CD4-positive, CD25-positive, alpha-beta regulatory T cell (primary cell): ENCODE measurements around the gene SLF1. TPM values are rescaled to one million over a fixed set of nuclear protein-coding genes. Genes with fewer than 3 reads are reported as not detected.
A peak's percentile ranks its signal among the peaks of the same experiment; 100 is the strongest.

Experiments
- ATAC-seq, 2 donors: fragments of 150-1000 bp; cut with Tn5 transposase; one replicate each; pipeline ENCODE4 v1.10.0; 2021; ENCODE audit warnings: low read depth in 2 of 2, moderate number of reproducible peaks in 2 of 2, moderate library complexity in 1 of 2
- DNase-seq, 3 donors: peaks; one replicate each; pipeline versions ENCODE4 v3.0.0 to v3.0.0-alpha.2; 2012 to 2022; ENCODE audit warnings: mixed read lengths in 1 of 3
- H3K27ac ChIP-seq: one replicate; pipeline ENCODE4 v1.7.0; 2013; ENCODE audit warnings: mild to moderate bottlenecking, low read length; ENCODE audit not compliant: insufficient read depth, poor library complexity, severe bottlenecking
- H3K27me3 ChIP-seq: one replicate; pipeline ENCODE4 v1.7.0; 2013; ENCODE audit warnings: low read length; ENCODE audit not compliant: control insufficient read depth, insufficient read depth
- H3K36me3 ChIP-seq: one replicate; pipeline ENCODE4 v1.7.0; 2013; ENCODE audit warnings: mild to moderate bottlenecking, low read length, moderate library complexity; ENCODE audit not compliant: control insufficient read depth, insufficient read depth
- H3K4me1 ChIP-seq: 2 replicates; pipeline ENCODE4 v1.7.0; 2013; ENCODE audit warnings: mild to moderate bottlenecking, low read length; ENCODE audit not compliant: insufficient read depth, control insufficient read depth, poor library complexity, severe bottlenecking
- H3K4me3 ChIP-seq: one replicate; pipeline ENCODE4 v1.7.0; 2013; ENCODE audit warnings: low read depth, mild to moderate bottlenecking, low read length, moderate library complexity
- H3K9me3 ChIP-seq, 2 experiments: 1 replicate in 1 of 2; 2 replicates in 1 of 2; pipeline ENCODE4 v1.7.0; 2013; ENCODE audit warnings: low read length in 2 of 2, mild to moderate bottlenecking in 1 of 2, moderate library complexity in 1 of 2; ENCODE audit not compliant: control insufficient read depth in 2 of 2
- H3K27ac Mint-ChIP-seq, 3 donors: one replicate each; pipeline ENCODE4 v1.8.0; 2020 to 2022; ENCODE audit warnings: mild to moderate bottlenecking in 3 of 3, mixed read lengths in 3 of 3, moderate library complexity in 2 of 3
- H3K27me3 Mint-ChIP-seq: one replicate; pipeline ENCODE4 v1.8.0; 2022; ENCODE audit warnings: mild to moderate bottlenecking, mixed read lengths
- H3K36me3 Mint-ChIP-seq: one replicate; pipeline ENCODE4 v1.8.0; 2020; ENCODE audit warnings: mixed read lengths
- H3K4me1 Mint-ChIP-seq, 4 donors: one replicate each; pipeline ENCODE4 v1.8.0; 2020 to 2022; ENCODE audit warnings: mixed read lengths in 4 of 4, mild to moderate bottlenecking in 1 of 4
- H3K4me3 Mint-ChIP-seq, 4 donors: one replicate each; pipeline ENCODE4 v1.8.0; 2020 to 2022; ENCODE audit warnings: mild to moderate bottlenecking in 4 of 4, mixed read lengths in 4 of 4, moderate library complexity in 3 of 4
- H3K9me3 Mint-ChIP-seq, 7 donors: one replicate each; pipeline ENCODE4 v1.8.0; 2020 to 2022; ENCODE audit warnings: mixed read lengths in 7 of 7, mild to moderate bottlenecking in 3 of 7, moderate library complexity in 2 of 7
- polyA plus RNA-seq, 4 donors: library from polyadenylated mRNA; unstranded; fragments of 300-500 nt; fragmentation: Illumina TruSeq; gene quantifications; one replicate each; pipeline ENCODE4 v1.2.3, GENCODE V29; 2021
- total RNA-seq: library from RNA; stranded (reverse); gene quantifications from one replicate; pipeline ENCODE4 v1.2.3, GENCODE V29; 2022

SLF1 gene
- total and polyA plus RNA-seq, 5 donors from 2014 or later = 6.7 to 16.5 (median 7.1) TPM

GRCh38 chr5:94632024-94632423 is 13.6 kb downstream of the SLF1 start:
- peaks cover 0 to 12% of the 10 kb centered on the region in 2 experiments for H3K9me3 ChIP-seq
- H3K4me1 ChIP-seq = peaks cover 5% of the 10 kb centered on the region
- no peak overlapping the region for H3K27ac ChIP-seq
- H3K27me3 ChIP-seq = no peaks in the 10 kb centered on the region
- Mint-ChIP-seq H3K27me3 (no peaks in the 10 kb centered on the region), H3K4me1 (peaks cover 23 to 34% (median 26%) of the 10 kb centered on the region in 4 donors), H3K36me3 (peaks cover 58% of the 10 kb centered on the region), H3K4me3 (no peak overlapping the region), H3K9me3 (peaks cover 0 to 18% (median 0%) of the 10 kb centered on the region in 7 donors), H3K27ac (peak overlapping the region in 1 of 3 donors; percentile 41)
- ATAC-seq = no peak
- H3K36me3 ChIP-seq = peaks cover 33% of the 10 kb centered on the region
- no peak for DNase-seq
- no peak overlapping the region for H3K4me3 ChIP-seq

DNA sequence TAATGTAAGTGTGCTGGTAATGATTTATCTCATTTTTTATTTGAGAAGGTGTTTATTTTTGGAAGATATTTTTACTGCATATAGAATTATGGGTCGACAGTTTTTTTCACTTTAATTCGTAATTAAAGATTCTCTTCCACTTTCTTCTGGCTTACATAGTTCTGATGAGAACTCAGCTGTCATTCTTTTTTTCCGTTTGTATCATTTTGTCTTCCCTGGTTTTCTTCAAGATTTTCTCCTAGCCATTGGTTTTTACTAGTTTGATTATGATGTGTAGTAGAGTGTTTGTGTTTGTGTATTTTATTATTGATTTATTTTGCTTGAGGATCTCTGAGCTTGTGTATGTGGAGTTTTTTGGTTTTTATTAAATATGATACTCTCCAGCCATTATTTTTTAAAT is 21.7 kb downstream of the SLF1 start:
- no peaks in the 10 kb centered on the region for H3K4me1 ChIP-seq
- no peaks in the 10 kb centered on the region for H3K27me3 ChIP-seq
- no peak overlapping the region for H3K27ac ChIP-seq
- peaks cover 48% of the 10 kb centered on the region for H3K36me3 ChIP-seq
- ATAC-seq = no peak
- DNase-seq = no peak
- no peak overlapping the region for H3K4me3 ChIP-seq
- Mint-ChIP-seq H3K36me3 (peaks cover 72% of the 10 kb centered on the region), H3K27ac (no peak overlapping the region), H3K4me3 (no peak overlapping the region), H3K9me3 (peaks cover 2 to 36% (median 9%) of the 10 kb centered on the region in 7 donors), H3K4me1 (peaks cover 13 to 34% (median 21%) of the 10 kb centered on the region in 4 donors), H3K27me3 (no peaks in the 10 kb centered on the region)
- H3K9me3 ChIP-seq = peaks cover 10 to 26% of the 10 kb centered on the region in 2 experiments

GRCh38 chr5:94645053-94645452 is 26.6 kb downstream of the SLF1 start:
- DNase-seq (no peak), ATAC-seq (no peak)
- Histone ChIP-seq H3K27ac (no peak overlapping the region), H3K36me3 (peaks cover 24% of the 10 kb centered on the region), H3K27me3 (no peaks in the 10 kb centered on the region), H3K4me3 (no peak overlapping the region), H3K4me1 (no peaks in the 10 kb centered on the region), H3K9me3 (peaks cover 8% of the 10 kb centered on the region in 2 experiments)
- Mint-ChIP-seq H3K27ac (no peak overlapping the region), H3K4me1 (peaks cover 7 to 23% (median 10%) of the 10 kb centered on the region in 4 donors), H3K9me3 (peaks cover 2 to 9% (median 4%) of the 10 kb centered on the region in 7 donors), H3K36me3 (peaks cover 51% of the 10 kb centered on the region), H3K27me3 (no peaks in the 10 kb centered on the region), H3K4me3 (no peak overlapping the region)

GRCh38 chr5:94646758-94647157 is 28.3 kb downstream of the SLF1 start:
- H3K4me1 ChIP-seq = no peaks in the 10 kb centered on the region
- H3K27me3 ChIP-seq = no peaks in the 10 kb centered on the region
- no peaks in the 10 kb centered on the region for H3K9me3 ChIP-seq
- DNase-seq (no peak), ATAC-seq (no peak)
- no peak overlapping the region for H3K27ac ChIP-seq
- H3K9me3 Mint-ChIP-seq = peaks cover 0 to 1% (median 0%) of the 10 kb centered on the region in 7 donors
- H3K4me1 Mint-ChIP-seq = peaks cover 4 to 14% (median 9%) of the 10 kb centered on the region in 4 donors
- H3K36me3 ChIP-seq = peaks cover 11% of the 10 kb centered on the region
- no peak overlapping the region for H3K4me3 Mint-ChIP-seq
- H3K4me3 ChIP-seq = no peak overlapping the region
- H3K36me3 Mint-ChIP-seq = peaks cover 34% of the 10 kb centered on the region
- H3K27me3 Mint-ChIP-seq = no peaks in the 10 kb centered on the region
- H3K27ac Mint-ChIP-seq = no peak overlapping the region

DNA sequence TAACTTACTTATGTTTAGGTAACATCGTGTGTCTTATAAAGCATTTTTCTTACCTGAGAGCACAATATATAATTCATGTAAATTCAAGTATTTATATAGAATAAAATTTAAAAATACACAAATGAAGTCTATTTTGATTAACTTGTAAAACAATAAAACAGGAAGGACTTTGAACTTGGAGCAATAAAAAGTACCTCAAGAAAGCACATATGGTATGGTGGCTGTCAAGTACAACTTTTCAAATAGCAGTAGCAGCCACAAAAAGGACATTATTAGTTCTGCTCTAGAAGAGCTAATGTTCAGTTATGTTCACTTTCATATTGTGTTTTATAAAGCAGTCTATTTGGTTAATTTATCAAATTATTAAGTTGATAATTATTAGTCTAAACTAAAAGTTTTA is 31.4 kb downstream of the SLF1 start:
- no peaks in the 10 kb centered on the region for H3K4me1 ChIP-seq
- Mint-ChIP-seq H3K36me3 (peaks cover 37% of the 10 kb centered on the region), H3K9me3 (peaks cover 0 to 6% (median 1%) of the 10 kb centered on the region in 7 donors)

GRCh38 chr5:94658272-94658671 is 39.8 kb downstream of the SLF1 start:
- no peaks in the 10 kb centered on the region for H3K27me3 Mint-ChIP-seq
- H3K9me3 ChIP-seq = peaks cover 19 to 25% of the 10 kb centered on the region in 2 experiments
- ATAC-seq (no peak), DNase-seq (no peak)
- H3K27ac Mint-ChIP-seq = no peak overlapping the region
- no peak overlapping the region for H3K4me3 Mint-ChIP-seq
- no peak overlapping the region for H3K4me3 ChIP-seq
- peaks cover 0 to 14% (median 0%) of the 10 kb centered on the region in 4 donors for H3K4me1 Mint-ChIP-seq
- peaks cover 53% of the 10 kb centered on the region for H3K36me3 ChIP-seq
- H3K9me3 Mint-ChIP-seq = peaks cover 5 to 47% (median 12%) of the 10 kb centered on the region in 7 donors
- no peaks in the 10 kb centered on the region for H3K27me3 ChIP-seq
- H3K36me3 Mint-ChIP-seq = peaks cover 62% of the 10 kb centered on the region
- H3K4me1 ChIP-seq = no peaks in the 10 kb centered on the region
- H3K27ac ChIP-seq = no peak overlapping the region

More for the DNA sequence above, 31.4 kb downstream of the SLF1 start:
- no peak for DNase-seq
- peaks cover 2 to 6% (median 3%) of the 10 kb centered on the region in 4 donors for H3K4me1 Mint-ChIP-seq
- H3K9me3 ChIP-seq = peaks cover 0 to under 1% of the 10 kb centered on the region in 2 experiments
- no peaks in the 10 kb centered on the region for H3K27me3 Mint-ChIP-seq
- peaks cover 16% of the 10 kb centered on the region for H3K36me3 ChIP-seq
- H3K27ac ChIP-seq = no peak overlapping the region
- no peak overlapping the region for H3K4me3 Mint-ChIP-seq
- H3K27me3 ChIP-seq = no peaks in the 10 kb centered on the region
- ATAC-seq = no peak
- H3K27ac Mint-ChIP-seq = no peak overlapping the region
- H3K4me3 ChIP-seq = no peak overlapping the region

GRCh38 chr5:94660506-94660905 is 42.0 kb downstream of the SLF1 start:
- Histone ChIP-seq H3K27ac (no peak overlapping the region), H3K4me1 (no peaks in the 10 kb centered on the region), H3K4me3 (no peak overlapping the region), H3K27me3 (no peaks in the 10 kb centered on the region), H3K9me3 (peaks cover 19% of the 10 kb centered on the region in 2 experiments), H3K36me3 (peaks cover 51% of the 10 kb centered on the region)
- no peak for ATAC-seq
- peaks cover 0 to 14% (median 0%) of the 10 kb centered on the region in 4 donors for H3K4me1 Mint-ChIP-seq
- peaks cover 51% of the 10 kb centered on the region for H3K36me3 Mint-ChIP-seq
- no peak for DNase-seq
- H3K4me3 Mint-ChIP-seq = no peak overlapping the region
- peaks cover 5 to 35% (median 11%) of the 10 kb centered on the region in 7 donors for H3K9me3 Mint-ChIP-seq
- no peaks in the 10 kb centered on the region for H3K27me3 Mint-ChIP-seq
- H3K27ac Mint-ChIP-seq = no peak overlapping the region

GRCh38 chr5:94661086-94661485 is 42.6 kb downstream of the SLF1 start:
- no peak overlapping the region for H3K27ac Mint-ChIP-seq
- H3K4me3 Mint-ChIP-seq = no peak overlapping the region
- Histone ChIP-seq H3K27me3 (no peaks in the 10 kb centered on the region), H3K4me3 (no peak overlapping the region), H3K9me3 (peaks cover 16 to 19% of the 10 kb centered on the region in 2 experiments), H3K4me1 (no peaks in the 10 kb centered on the region), H3K27ac (no peak overlapping the region), H3K36me3 (peaks cover 49% of the 10 kb centered on the region)
- peaks cover 5 to 30% (median 9%) of the 10 kb centered on the region in 7 donors for H3K9me3 Mint-ChIP-seq
- H3K36me3 Mint-ChIP-seq = peaks cover 46% of the 10 kb centered on the region
- ATAC-seq (no peak), DNase-seq (no peak)
- H3K4me1 Mint-ChIP-seq = peaks cover 0 to 14% (median 0%) of the 10 kb centered on the region in 4 donors
- H3K27me3 Mint-ChIP-seq = no peaks in the 10 kb centered on the region
